KOPT-K1 (cell line): ENCODE measurements around the gene IRF2.
A peak's percentile ranks its signal among the peaks of the same experiment; 100 is the strongest.

Experiments
- H3K27ac ChIP-seq: fragments of 200-600 bp; sonication (generic); 2 replicates; pipeline ENCODE4 v1.5.1; 2016; ENCODE audit warnings: antibody characterized with exemption, mild to moderate bottlenecking, low read depth, low read length; ENCODE audit not compliant: poor library complexity, severe bottlenecking
- H3K36me3 ChIP-seq: fragments of 200-600 bp; sonication (generic); 2 replicates; pipeline ENCODE4 v1.5.1; 2017; ENCODE audit warnings: antibody characterized with exemption, mild to moderate bottlenecking, low read length, moderate library complexity; ENCODE audit not compliant: insufficient read depth
- H3K9me3 ChIP-seq: fragments of 200-600 bp; sonication (generic); 2 replicates; pipeline ENCODE4 v1.5.1; 2017; ENCODE audit warnings: antibody characterized with exemption, low read length, mild to moderate bottlenecking; ENCODE audit not compliant: insufficient read depth, poor library complexity, severe bottlenecking

IRF2 gene

GRCh38 chr4:184434021-184434420, 40.3 kb downstream of the IRF2 start:
- H3K9me3 ChIP-seq: no peaks in the 10 kb centered on the region
- no peak overlapping the region for H3K27ac ChIP-seq
- H3K36me3 ChIP-seq: no peaks in the 10 kb centered on the region

GRCh38 chr4:184433258-184433892, 41.0 kb downstream of the IRF2 start:
- Histone ChIP-seq H3K36me3 (peaks cover 1% of the 10 kb centered on the region; the same call in 1 of the 2 replicates), H3K27ac (no peak overlapping the region), H3K9me3 (no peaks in the 10 kb centered on the region)

GRCh38 chr4:184432127-184432922, 42.0 kb downstream of the IRF2 start:
- H3K27ac ChIP-seq: no peak overlapping the region
- no peaks in the 10 kb centered on the region for H3K9me3 ChIP-seq
- peaks cover 6% of the 10 kb centered on the region; the same call in 1 of the 2 replicates for H3K36me3 ChIP-seq

GRCh38 chr4:184430163-184430562, 44.2 kb downstream of the IRF2 start:
- no peaks in the 10 kb centered on the region for H3K9me3 ChIP-seq
- peaks cover 25% of the 10 kb centered on the region for H3K36me3 ChIP-seq
- H3K27ac ChIP-seq: no peak overlapping the region

GRCh38 chr4:184428787-184429186, 45.6 kb downstream of the IRF2 start:
- H3K27ac ChIP-seq: no peak overlapping the region
- H3K9me3 ChIP-seq: no peaks in the 10 kb centered on the region
- peaks cover 35% of the 10 kb centered on the region for H3K36me3 ChIP-seq

- H3K27ac ChIP-seq: no peak overlapping the region
These were observed 46.7 kb downstream of the IRF2 start for GRCh38 chr4:184427687-184428086.

DNA sequence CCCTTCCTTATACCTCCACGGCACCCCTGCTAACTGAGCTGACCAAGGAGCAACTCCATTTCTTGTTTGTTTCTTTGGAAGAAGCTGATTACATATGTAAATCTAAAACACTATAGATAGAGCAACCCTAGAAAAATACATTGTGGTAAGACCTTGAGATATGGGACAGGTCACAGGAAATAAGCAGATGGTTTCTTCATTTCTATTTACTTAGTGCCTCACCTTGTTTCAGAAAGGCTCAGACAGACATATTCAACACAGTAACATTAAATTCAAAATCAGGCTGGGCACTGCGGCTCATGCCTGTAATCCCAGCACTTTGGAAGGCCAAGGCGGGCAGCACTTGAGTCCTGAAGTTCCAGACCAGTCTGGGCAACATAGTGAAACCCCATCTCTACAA, 47.3 kb downstream of the IRF2 start:
- Histone ChIP-seq H3K36me3 (peaks cover 50% of the 10 kb centered on the region), H3K27ac (no peak overlapping the region), H3K9me3 (peaks cover 3% of the 10 kb centered on the region)

More at GRCh38 chr4:184427687-184428086, 46.7 kb downstream of the IRF2 start:
- H3K9me3 ChIP-seq: peaks cover 3% of the 10 kb centered on the region
- peaks cover 45% of the 10 kb centered on the region for H3K36me3 ChIP-seq

DNA sequence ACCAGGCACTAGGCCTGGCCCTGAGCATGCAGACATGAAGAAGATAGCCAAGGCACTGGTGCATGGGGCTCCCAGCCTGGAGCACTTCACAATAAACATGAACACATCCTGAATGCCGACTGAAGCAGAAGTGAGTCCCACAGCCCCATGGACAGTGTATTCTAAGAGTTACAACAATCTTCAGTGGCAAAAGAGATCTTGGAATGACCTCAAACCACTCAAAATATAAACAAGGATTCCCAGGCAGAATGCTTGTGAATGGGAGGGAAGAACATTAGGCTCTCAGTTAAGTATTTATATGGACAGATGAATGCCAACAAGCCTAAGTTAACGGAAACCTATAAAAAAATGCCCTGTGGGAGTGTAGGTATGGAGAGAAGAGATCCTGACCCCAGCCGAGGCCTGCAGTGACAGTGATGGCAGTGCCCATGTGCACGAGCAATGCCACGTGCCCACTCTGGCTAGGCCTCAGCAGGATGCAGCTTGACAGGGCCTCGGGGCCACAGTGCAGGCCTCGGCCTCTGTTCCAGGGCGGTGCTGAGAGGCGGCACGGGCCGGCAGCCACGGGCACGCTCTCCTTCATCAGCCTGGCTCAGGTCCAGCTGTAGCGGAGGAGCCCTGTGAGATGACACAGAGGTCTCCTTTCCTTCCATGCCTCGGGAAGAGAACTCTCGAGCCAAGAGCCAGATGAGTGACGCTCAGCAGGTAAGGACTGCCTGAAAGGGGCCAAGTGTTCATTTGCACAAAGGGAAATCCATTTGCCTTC, 49.2 kb downstream of the IRF2 start:
- H3K27ac ChIP-seq: no peak overlapping the region
- H3K9me3 ChIP-seq: peaks cover 3% of the 10 kb centered on the region
- H3K36me3 ChIP-seq: peaks cover 50% of the 10 kb centered on the region

DNA sequence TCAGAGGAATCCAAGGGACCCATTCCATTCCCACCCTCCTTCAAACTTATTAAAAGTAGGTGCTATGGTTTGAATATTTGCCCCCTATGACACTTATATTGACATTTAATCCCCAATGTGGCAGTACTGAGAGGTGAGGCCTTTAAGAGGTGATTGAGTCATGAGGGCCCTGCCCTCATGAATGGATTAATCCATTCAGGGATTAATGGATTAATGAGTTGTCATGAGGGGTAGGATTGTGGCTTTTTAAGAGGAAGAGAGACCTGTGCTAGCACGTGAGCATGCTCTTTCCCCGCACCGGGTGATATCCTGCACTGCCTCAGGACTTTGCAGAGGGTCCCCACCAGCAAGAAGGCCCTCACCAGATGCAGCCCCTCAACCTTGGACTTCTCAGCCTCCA, 50.1 kb downstream of the IRF2 start:
- no peak overlapping the region for H3K27ac ChIP-seq
- peaks cover 3% of the 10 kb centered on the region for H3K9me3 ChIP-seq
- peaks cover 50% of the 10 kb centered on the region for H3K36me3 ChIP-seq

GRCh38 chr4:184423003-184423686, 51.2 kb downstream of the IRF2 start:
- Histone ChIP-seq H3K36me3 (peaks cover 58% of the 10 kb centered on the region), H3K27ac (no peak overlapping the region), H3K9me3 (peaks cover 3% of the 10 kb centered on the region)

DNA sequence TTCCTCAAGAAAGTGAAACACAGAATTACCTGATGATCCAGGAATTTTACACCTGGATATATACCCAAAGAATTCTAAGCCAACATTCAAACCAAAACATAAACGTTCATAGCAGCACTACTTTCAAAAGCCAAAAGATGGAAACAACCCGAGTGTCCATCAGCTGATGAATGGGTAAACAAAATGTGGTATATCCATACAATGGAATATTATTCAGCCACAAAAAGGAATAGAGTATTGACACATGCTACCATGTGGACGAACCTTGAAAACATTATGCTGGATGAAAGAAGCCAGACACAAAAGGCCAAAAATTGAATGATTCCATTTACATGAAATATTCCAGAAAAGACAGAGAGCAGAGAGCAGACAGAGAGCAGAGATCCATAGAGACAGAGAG, 52.0 kb downstream of the IRF2 start:
- H3K36me3 ChIP-seq: peaks cover 63% of the 10 kb centered on the region
- peaks cover 3% of the 10 kb centered on the region for H3K9me3 ChIP-seq
- no peak overlapping the region for H3K27ac ChIP-seq

- Histone ChIP-seq H3K36me3 (peaks cover 58% of the 10 kb centered on the region), H3K27ac (no peak overlapping the region), H3K9me3 (peaks cover 3% of the 10 kb centered on the region)
These were observed 52.7 kb downstream of the IRF2 start for GRCh38 chr4:184421533-184422155.

GRCh38 chr4:184420881-184421416, 53.4 kb downstream of the IRF2 start:
- H3K9me3 ChIP-seq: peaks cover 3% of the 10 kb centered on the region
- no peak overlapping the region for H3K27ac ChIP-seq
- peaks cover 53% of the 10 kb centered on the region for H3K36me3 ChIP-seq

DNA sequence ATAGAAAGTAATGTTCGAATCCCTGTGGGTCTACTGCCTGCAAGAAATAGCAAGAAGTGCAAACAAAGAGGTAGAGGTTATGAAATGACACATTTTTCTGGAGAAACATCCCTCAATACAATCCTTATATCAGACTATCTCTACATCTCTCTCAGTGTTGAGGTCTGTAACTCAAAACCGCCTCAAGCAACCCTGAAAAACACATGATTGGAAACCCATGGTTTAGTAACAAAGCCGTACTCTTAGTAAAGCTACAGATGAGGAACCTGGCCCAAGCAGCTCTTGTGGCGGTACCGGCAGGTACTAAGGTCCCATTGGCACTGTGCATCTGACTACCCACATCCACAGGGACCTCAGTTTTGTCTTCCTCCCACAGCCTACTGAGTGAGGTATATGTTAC, 53.9 kb downstream of the IRF2 start:
- peak overlapping the region; percentile 9 for H3K27ac ChIP-seq
- peaks cover 49% of the 10 kb centered on the region for H3K36me3 ChIP-seq

More for the DNA sequence above, 53.9 kb downstream of the IRF2 start:
- peaks cover 3% of the 10 kb centered on the region for H3K9me3 ChIP-seq
